Smooth muscle cell (in vitro differentiated cells): ENCODE measurements around the gene CEBPA. TPM values are rescaled to one million over a fixed set of nuclear protein-coding genes. Genes with fewer than 3 reads are reported as not detected.

ENCODE experiments used
- DNase-seq: peaks from one replicate; lab custom pipeline; 2025; ENCODE audit not compliant: unreplicated experiment; lab: John Stamatoyannopoulos, UW
- H2AFZ ChIP-seq: fragments of 200-600 bp; sonication (generic); 2 replicates; pipeline ENCODE4 v1.6.0; 2016; ENCODE audit warnings: antibody characterized with exemption, low read depth, mild to moderate bottlenecking
- H3F3A ChIP-seq: fragments of 200-600 bp; sonication (generic); 2 replicates; pipeline ENCODE4 v1.6.0; 2017; ENCODE audit warnings: antibody characterized with exemption, low read depth
- H3K27ac ChIP-seq: fragments of 200-600 bp; sonication (generic); 2 replicates; pipeline ENCODE4 v1.5.1; 2016; ENCODE audit warnings: low read depth, mild to moderate bottlenecking
- H3K27me3 ChIP-seq: fragments of 200-600 bp; sonication (generic); 2 replicates; pipeline ENCODE4 v1.6.1; 2016; ENCODE audit warnings: low read depth, mild to moderate bottlenecking
- H3K36me3 ChIP-seq: fragments of 200-600 bp; sonication (generic); 2 replicates; pipeline ENCODE4 v1.5.1; 2016; ENCODE audit warnings: low read depth
- H3K4me1 ChIP-seq: fragments of 200-600 bp; sonication (generic); 2 replicates; pipeline ENCODE4 v1.5.1; 2016; ENCODE audit warnings: low read depth
- H3K4me2 ChIP-seq: fragments of 200-600 bp; sonication (generic); 2 replicates; pipeline ENCODE4 v1.6.0; 2016; ENCODE audit warnings: mild to moderate bottlenecking
- H3K4me3 ChIP-seq: fragments of 200-600 bp; sonication (generic); 2 replicates; pipeline ENCODE4 v1.5.1; 2016; ENCODE audit warnings: mild to moderate bottlenecking
- H3K79me2 ChIP-seq: fragments of 200-600 bp; sonication (generic); 2 replicates; pipeline ENCODE4 v1.6.0; 2016; ENCODE audit warnings: low read depth, mild to moderate bottlenecking
- H3K9ac ChIP-seq: fragments of 200-600 bp; sonication (generic); 2 replicates; pipeline ENCODE4 v1.6.0; 2016; ENCODE audit warnings: low read depth
- H3K9me3 ChIP-seq: fragments of 200-600 bp; sonication (generic); replicated peaks from 2 replicates; pipeline ENCODE4 v1.5.1; 2016; ENCODE audit warnings: low read depth
- H4K20me1 ChIP-seq: fragments of 200-600 bp; sonication (generic); 2 replicates; pipeline ENCODE4 v1.6.0; 2016; ENCODE audit warnings: low read depth
- CTCF ChIP-seq: fragments of 200-600 bp; sonication (generic); IDR thresholded peaks from 2 replicates; pipeline ENCODE4 v1.5.1; 2017; ENCODE audit warnings: borderline replicate concordance, mild to moderate bottlenecking, antibody characterized with exemption; ENCODE audit not compliant: insufficient read depth, poor library complexity, severe bottlenecking
- WGBS: methylation state at CpG from one replicate; pipeline ENCODE4 v1.1.7; 2016; ENCODE audit warnings: low lambda C conversion rate; 5-methylcytosine and 5-hydroxymethylcytosine counted together
- polyA plus RNA-seq: library from polyadenylated mRNA; unstranded; fragments of >200 nt; fragmentation: Nextera tagmentation; extraction: Ambion mirVana; gene quantifications from 2 replicates; pipeline ENCODE4 v1.2.1, GENCODE V29; 2016
- total RNA-seq: library from RNA; depleted of rRNA; stranded (reverse); fragments of >200 nt; gene quantifications from 2 replicates; pipeline ENCODE4 v1.2.3, GENCODE V29; 2014

The CEBPA gene
- total and polyA plus RNA-seq, 2 experiments from 2014 or later: 1.2 to 2.1 TPM

DNA sequence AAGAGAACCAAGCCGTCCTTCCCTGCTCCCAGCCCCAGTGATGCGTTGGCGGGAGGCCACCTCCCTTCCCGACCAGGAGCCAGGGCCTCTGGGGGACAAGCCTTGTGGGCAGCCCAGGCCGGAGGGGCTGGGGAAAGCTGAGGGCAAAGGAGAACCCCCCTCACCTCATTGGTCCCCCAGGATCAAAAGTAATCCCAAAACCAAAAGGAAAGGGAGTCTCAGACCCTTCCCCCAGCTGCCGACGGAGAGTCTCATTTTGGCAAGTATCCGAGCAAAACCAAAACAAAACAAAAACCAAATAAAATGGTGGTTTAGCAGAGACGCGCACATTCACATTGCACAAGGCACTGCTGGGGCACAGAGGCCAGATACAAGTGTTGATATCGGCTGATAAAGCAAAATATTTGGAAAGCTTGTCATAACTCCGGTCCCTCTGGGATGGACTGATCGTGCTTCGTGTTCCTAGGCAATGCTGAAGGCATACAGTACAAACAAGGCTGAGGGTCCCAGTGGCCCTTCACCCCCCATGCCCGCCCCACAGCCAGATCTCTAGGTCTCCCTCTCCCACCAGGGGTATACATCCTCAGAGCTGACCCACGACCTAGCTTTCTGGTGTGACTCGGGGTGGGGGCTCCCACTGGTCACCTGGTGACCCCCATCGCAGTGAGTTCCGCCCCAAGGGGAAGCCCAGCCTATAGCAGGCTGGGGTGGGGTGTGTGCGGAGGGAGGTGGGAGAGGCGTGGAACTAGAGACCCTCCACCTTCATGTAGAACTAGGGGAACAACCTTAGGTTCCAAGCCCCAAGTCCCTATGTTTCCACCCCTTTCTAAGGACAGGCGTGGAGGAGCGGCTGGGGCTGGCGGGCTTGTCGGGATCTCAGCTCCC is 2.1 kb downstream of the CEBPA start:
- TF ChIP-seq CTCF: no peak
- DNase-seq: no peak
- H4K20me1 ChIP-seq: no peaks in the 10 kb centered on the region
- 86% methylated on average over 25 of the region's 25 CpGs for WGBS
- no peaks in the 10 kb centered on the region for H3F3A ChIP-seq
- no peak overlapping the region for H2AFZ ChIP-seq
- H3K36me3 ChIP-seq: no peaks in the 10 kb centered on the region
- no peaks in the 10 kb centered on the region for H3K9me3 ChIP-seq
- H3K27ac ChIP-seq: no peak overlapping the region
- peak overlapping the region; percentile 80 for H3K4me2 ChIP-seq
- no peaks in the 10 kb centered on the region for H3K4me1 ChIP-seq
- peaks cover 11% of the 10 kb centered on the region for H3K27me3 ChIP-seq
- H3K9ac ChIP-seq: no peak overlapping the region
- peak overlapping the region; percentile 72 for H3K4me3 ChIP-seq
- H3K79me2 ChIP-seq: no peaks in the 10 kb centered on the region

DNA sequence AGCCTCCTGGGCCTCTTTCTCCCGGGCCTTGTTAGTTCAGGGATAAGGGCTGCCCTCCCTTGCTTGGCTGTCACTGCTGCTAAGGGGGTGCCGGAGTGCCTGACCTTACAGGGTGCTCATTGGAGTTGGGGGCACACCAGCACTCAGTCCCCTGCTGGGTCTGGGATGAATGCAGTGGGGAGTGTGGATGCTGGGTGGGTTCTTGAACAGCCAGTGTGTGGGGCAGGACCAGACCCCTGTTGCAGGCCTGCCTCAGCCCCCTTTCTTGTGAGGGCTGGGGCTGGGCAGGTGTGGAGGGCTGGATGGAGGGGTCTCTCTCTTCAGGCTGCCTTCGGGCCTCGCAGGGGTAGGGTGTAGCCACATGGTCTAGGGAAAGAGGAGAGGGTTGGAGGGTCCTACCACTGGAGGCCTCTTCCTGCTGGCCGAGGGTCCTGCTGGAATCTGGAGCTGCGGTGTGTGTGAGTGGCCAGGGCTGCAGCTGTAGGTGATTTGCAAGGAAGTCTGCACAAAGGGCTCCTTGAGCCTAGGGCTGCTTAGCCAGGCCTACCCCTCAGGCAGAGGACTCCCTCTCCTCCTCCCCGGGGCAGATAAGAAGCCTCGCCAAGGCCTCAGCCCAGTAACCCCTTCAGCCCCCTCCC is 3.2 kb downstream of the CEBPA start:
- Histone ChIP-seq H3K36me3 (no peaks in the 10 kb centered on the region), H4K20me1 (no peaks in the 10 kb centered on the region), H3F3A (peaks cover 4% of the 10 kb centered on the region), H3K4me3 (peak overlapping the region; percentile 72), H3K4me2 (no peak overlapping the region), H3K79me2 (no peaks in the 10 kb centered on the region), H3K27me3 (peaks cover 11% of the 10 kb centered on the region), H3K9me3 (no peaks in the 10 kb centered on the region), H2AFZ (no peak overlapping the region), H3K4me1 (no peaks in the 10 kb centered on the region), H3K27ac (no peak overlapping the region), H3K9ac (no peak overlapping the region)
- TF ChIP-seq CTCF: no peak
- DNase-seq: no peak
- 65% methylated on average over 8 of the region's 8 CpGs for WGBS

DNA sequence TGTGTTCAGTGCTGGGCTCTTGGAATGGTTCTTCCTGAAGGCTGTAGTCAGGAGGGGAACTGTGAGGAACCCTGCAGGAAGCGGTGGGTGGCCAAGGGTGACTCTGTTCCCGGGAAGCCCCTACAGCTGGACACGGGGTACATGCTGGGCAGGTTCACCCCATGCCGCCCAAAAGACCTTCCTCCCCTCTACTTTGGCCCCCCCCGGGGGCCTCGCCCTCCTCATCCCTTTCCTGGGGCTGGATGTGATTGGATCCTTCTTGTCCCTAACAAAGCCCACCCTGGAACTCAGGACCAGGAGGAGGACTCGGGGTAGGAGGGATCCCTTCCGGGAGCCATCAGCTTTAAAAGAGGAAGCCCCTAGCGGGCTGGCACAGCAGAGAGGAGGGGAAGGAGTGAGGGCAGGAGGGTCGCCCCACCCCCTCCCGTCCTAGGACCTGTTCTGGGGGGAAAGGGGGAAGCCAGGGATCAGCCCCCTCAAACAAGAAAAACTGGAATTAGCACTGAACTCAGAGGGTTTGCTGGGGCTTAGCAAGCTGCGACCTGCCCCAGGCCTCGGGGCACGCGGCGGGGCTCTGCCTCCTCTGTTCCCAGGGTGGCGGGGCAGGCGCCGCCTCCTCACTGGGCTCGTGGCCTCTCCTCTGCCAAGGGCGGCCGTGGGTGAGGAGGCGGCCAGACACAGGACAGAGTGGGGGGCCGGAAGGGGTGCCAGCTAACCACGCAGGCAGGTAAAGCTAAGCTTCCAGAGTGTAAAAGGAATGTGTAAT is 4.0 kb downstream of the CEBPA start:
- 81% methylated on average over 25 of the region's 25 CpGs for WGBS
- TF ChIP-seq CTCF: no peak
- H3K4me1 ChIP-seq: no peaks in the 10 kb centered on the region
- DNase-seq: no peak
- H3K9ac ChIP-seq: no peak overlapping the region
- no peaks in the 10 kb centered on the region for H4K20me1 ChIP-seq
- H3K27me3 ChIP-seq: peaks cover 11% of the 10 kb centered on the region
- H3K27ac ChIP-seq: no peak overlapping the region
- H3K36me3 ChIP-seq: no peaks in the 10 kb centered on the region
- H3K4me2 ChIP-seq: no peak overlapping the region
- no peak overlapping the region for H2AFZ ChIP-seq
- H3K4me3 ChIP-seq: no peak overlapping the region
- H3K79me2 ChIP-seq: no peaks in the 10 kb centered on the region
- no peaks in the 10 kb centered on the region for H3K9me3 ChIP-seq
- H3F3A ChIP-seq: peaks cover 9% of the 10 kb centered on the region
